Activated CD8-positive, alpha-beta memory T cell treated with anti-CD3 and anti-CD28 coated beads for 1 hour (primary cell): ENCODE results near the gene OFD1.
"Not testable (repeated sequence)": the region's sequence is repeated elsewhere in the genome, so short reads cannot be mapped to it uniquely, and the experiment has no call there.

Experiments
- DNase-seq, 2 donors: peaks; one replicate each; pipeline ENCODE4 v3.0.0-alpha.2; 2020; ENCODE audit warnings: low read depth in 1 of 2; ENCODE audit errors: extremely low read depth in 1 of 2

Gene OFD1

GRCh38 chrX:13702111-13702789 lies 32.3 kb upstream of the OFD1 start:
- DNase-seq = no peak

DNA sequence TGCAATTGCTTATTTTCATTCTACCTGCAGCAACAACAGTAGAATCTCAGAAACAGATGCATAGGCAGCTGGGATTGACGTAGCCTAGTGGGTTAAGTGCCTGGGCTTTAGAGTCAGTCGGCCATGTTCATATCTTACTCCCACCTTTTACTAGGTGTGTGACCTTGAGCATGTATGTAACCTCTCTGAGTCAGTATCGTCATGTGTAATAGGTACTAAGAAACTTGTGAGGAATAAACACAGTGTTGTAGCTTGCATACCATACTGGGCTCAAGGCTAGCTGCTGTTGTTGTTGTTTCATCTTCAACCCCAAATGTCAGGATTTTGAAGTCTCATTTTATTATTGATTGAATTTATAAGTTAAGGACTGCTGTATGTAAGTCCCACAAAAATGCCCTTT lies 31.4 kb upstream of the OFD1 start:
- DNase-seq = no peak

DNA sequence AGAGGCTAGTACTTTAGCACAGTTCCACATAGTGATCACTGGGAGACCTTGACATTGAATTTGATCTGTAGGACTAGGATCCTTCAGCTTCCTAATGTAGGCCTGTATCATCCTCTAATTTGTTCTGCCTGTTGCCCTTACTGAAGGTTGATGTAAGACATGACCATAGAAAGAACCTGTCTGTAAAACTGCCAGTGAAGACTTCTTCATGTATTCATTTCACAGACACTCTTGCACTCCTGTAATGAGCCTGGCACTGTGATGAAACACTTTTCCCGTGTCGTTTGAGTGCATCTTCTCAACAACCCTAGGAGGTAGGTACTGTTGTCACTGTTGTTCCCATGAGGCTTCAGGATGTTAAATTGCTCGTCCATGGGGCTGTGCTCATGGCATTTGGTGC lies 31.0 kb upstream of the OFD1 start:
- no peak for DNase-seq

- no peak for DNase-seq
Observed at GRCh38 chrX:13711141-13711540, 23.4 kb upstream of the OFD1 start.

DNA sequence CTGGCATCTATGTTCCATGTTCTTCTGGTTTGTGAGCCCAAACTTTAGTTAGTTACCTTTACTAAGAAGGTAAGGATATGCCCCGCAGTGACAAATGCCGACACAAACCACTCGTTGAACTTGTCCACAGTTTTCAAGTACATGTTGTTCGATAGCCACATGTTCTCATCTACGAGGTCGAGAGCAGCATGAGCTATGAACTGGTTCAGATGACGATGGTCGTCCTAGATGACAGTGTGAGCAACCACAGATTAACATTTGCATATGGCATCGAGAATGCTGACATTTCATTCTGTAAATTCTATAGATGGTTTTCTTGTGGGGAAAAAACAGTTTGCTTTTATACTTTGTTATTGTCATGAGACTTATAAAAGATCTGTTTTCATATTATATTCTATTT lies 18.1 kb upstream of the OFD1 start:
- no peak for DNase-seq

- DNase-seq = no peak
Observed at GRCh38 chrX:13716905-13717304, 17.6 kb upstream of the OFD1 start.

DNA sequence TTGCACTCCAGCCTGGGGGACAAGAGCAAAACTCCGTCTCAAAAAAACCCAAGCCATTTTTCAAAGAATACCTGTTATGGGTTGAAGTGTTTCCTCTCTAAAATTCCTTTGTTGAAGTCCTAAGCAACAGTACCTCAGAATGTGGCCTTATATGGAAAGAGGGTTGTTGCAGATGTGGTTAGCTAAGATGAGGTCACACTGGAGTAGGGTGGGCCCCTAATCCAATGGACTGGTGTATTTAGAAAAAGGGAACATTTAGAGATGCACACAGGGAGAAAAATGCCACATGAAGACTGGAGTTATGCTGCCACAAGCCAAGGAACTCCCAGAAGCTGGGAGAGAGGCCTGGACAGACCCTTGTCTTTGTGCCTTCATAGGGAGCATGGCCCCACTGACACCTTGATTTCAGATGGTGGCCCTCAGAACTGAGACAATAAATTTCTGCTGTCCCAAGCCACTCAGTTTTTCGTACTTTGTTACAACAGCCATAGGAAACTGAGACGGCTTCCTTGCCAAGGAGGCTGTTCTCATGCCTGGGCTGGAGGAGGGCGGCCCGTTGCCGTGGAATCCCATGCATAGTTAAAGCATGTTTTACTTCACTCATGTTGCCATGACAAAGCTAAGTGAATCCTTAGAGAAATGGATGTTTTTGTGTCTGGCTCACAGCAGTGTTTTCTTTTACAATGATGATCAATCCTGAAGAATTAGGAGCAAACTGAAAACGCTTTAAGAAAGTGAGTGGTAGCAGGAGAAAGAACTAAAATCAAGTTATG lies 16.7 kb upstream of the OFD1 start:
- no peak for DNase-seq

- DNase-seq = no peak
Observed at GRCh38 chrX:13719192-13719856, 15.2 kb upstream of the OFD1 start.

- DNase-seq = no peak
Observed at GRCh38 chrX:13721371-13721770, 13.2 kb upstream of the OFD1 start.

GRCh38 chrX:13721819-13722519 lies 12.6 kb upstream of the OFD1 start:
- DNase-seq = no peak

DNA sequence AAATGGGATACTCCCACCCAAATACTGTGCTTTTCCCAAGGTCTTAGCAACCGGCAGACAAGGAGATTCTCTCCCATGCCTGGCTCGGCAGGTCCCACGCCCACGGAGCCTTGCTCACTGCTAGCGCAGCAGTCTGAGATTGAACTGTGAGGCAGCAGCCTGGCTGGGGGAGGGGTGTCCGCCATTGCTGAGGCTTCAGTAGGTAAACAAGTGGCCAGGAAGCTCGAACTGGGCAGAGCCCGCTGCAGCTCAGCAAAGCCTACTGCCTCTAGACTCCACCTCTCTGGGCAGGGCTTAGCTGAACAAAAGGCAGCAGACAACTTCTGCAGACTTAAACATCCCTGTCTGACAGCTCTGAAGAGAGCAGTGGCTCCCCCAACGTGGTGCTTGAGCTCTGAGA lies 9.7 kb upstream of the OFD1 start:
- not testable (repeated sequence) for DNase-seq

DNA sequence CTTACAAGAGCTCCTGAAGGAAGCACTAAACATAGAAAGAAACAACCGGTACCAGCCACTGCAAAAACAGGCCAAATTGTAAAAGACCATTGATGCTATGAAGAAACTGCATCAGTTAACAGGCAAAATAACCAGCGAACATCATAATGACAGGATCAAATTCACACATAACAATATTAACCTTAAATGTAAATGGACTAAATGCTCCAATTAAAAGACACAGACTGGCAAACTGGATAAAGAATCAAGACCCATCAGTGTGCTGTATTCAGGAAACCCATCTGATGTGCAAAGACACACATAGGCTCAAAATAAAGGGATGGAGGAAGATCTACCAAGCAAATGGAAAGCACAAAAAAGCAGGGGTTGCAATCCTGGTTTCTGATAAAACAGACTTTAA lies 8.0 kb upstream of the OFD1 start:
- not testable (repeated sequence) for DNase-seq

GRCh38 chrX:13730523-13730922 lies 4.0 kb upstream of the OFD1 start:
- not testable (repeated sequence) for DNase-seq

GRCh38 chrX:13732246-13733067 lies 2.1 kb upstream of the OFD1 start:
- DNase-seq = no peak

DNA sequence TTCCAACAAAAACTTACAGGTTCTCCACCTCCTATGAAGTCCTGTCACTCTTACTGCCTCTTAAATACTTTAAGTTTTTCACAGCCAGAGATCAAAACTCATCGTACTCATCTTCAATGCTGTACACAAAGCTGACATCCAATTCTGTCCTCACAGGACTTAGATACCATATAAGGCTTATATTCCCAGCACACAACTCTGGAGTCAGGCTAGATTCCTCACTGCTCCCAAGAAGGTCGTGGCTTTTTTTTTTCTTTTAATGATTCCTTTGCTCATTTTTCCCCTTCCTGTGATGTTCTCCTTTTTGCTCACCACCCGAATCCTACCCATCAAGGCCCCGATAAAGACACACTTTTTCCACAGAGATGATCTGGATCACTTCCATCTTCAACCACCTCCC lies 1.0 kb upstream of the OFD1 start:
- DNase-seq = no peak

GRCh38 chrX:13741695-13742094 lies 7.1 kb downstream of the OFD1 start:
- DNase-seq = no peak

- no peak for DNase-seq
Observed at GRCh38 chrX:13742397-13743176, 8.0 kb downstream of the OFD1 start.

GRCh38 chrX:13747836-13748235 lies 13.3 kb downstream of the OFD1 start:
- DNase-seq = peak in 1 of 2 donors; percentile 8

GRCh38 chrX:13748486-13748885 lies 13.9 kb downstream of the OFD1 start:
- no peak for DNase-seq

DNA sequence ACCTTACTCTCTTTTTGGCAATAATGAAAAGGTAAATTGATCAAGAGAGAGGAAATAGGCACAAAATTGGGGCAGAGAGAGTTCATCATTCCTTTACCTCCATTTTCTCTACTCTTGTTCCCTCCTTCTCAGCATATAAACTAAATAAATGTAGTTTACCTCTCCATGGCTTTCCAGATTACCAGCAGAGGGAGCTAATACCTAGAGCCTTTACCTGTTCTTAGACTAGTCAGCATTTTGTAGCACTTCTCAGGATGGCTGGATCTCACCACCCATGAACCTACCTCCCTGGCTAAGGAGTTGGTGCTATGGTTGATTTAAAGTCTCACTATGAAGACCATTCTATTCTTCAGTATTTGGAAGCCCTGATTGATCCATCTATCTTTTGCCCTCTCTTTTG lies 15.7 kb downstream of the OFD1 start:
- no peak for DNase-seq
